ENCODE measurements around the gene C3AR1.
A peak's percentile ranks its signal among the peaks of the same experiment; 100 is the strongest.
"Not testable (repeated sequence)": the region's sequence is repeated elsewhere in the genome, so short reads cannot be mapped to it uniquely, and the experiment has no call there.

The C3AR1 gene

GRCh38 chr12:8065991-8066594, at the start of gene C3AR1:
TSS of gene C3AR1 (minus strand) at chr12:8066359. CDS start at chr12:8060185, 6,174 bp downstream.
- TF ChIP-seq POLR2A (IDR thresholded peaks at IDR 0.05; ENCODE audit: low read length) (no peak), GATA1 (IDR thresholded peaks at IDR 0.05; ENCODE audit: low read depth, low read length) (no peak)
- peak; percentile 18 to 38 for DNase-seq

GRCh38 chr12:8113117-8113516, 47.0 kb upstream of the C3AR1 start:
- DNase-seq = not testable (repeated sequence)

DNA sequence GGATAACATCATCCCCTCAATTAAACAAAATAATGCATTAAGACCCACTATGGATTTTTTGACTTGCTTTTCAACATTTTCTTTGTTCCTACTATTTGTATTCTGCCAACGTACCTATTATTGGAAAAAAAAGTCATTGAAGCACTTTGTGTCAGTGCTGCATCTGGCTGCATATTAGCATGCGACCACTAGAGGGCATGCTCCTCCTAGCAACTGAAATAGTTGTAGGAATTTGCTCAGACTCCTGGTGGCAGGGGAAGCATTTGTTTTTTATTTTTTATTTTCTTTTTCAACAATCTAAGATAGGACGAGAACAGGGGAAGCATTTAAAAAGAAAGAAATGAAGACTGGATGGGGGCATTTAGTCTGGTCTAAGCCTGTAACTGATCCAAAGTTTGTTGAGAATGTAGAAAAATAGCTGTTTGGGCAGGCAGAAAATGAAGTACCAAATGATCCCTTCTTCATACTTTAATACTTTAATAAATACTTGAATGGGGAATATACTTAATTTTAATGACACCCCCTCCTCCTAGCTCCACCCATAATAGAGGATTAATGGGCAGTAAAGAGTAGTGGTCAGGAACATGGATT, 42.7 kb upstream of the C3AR1 start:
- TF ChIP-seq GATA1 (IDR thresholded peaks at IDR 0.05; ENCODE audit: low read depth, low read length) (no peak), POLR2A (IDR thresholded peaks at IDR 0.05; ENCODE audit: low read length) (no peak)

DNA sequence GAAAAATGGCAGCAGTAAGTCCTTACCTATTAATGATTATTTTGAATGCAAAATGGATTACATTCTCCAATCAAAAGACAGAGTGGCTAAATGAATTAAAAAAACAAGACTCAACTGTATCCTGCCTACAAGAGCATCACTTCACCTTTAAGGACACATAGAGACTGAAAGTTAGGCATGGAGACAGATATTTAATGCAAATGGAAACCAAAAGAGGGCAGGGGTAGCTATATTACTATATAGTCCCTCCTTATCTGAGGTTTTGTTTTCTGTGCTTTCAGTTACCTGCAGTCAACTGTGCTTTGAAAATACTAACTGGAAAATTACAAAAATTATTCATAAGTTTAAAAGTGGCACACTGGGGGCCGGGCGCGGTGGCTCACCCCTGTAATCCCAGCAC, 33.1 kb upstream of the C3AR1 start:
- no peak for TF ChIP-seq POLR2A (IDR thresholded peaks at IDR 0.05; ENCODE audit: low read length)
- no peak for DNase-seq

More for the DNA sequence above, 42.7 kb upstream of the C3AR1 start:
- DNase-seq = peak; percentile 77 to 86

- no peak for DNase-seq
- TF ChIP-seq POLR2A (IDR thresholded peaks at IDR 0.05; ENCODE audit: low read length) = no peak
- no peak for TF ChIP-seq GATA1 (IDR thresholded peaks at IDR 0.05; ENCODE audit: low read depth, low read length)
Measured at GRCh38 chr12:8096281-8096915, 30.2 kb upstream of the C3AR1 start.

- no peak for DNase-seq
- TF ChIP-seq POLR2A (IDR thresholded peaks at IDR 0.05; ENCODE audit: low read length) = no peak
- no peak for TF ChIP-seq GATA1 (IDR thresholded peaks at IDR 0.05; ENCODE audit: low read depth, low read length)
Measured at GRCh38 chr12:8093291-8093690, 27.1 kb upstream of the C3AR1 start.

DNA sequence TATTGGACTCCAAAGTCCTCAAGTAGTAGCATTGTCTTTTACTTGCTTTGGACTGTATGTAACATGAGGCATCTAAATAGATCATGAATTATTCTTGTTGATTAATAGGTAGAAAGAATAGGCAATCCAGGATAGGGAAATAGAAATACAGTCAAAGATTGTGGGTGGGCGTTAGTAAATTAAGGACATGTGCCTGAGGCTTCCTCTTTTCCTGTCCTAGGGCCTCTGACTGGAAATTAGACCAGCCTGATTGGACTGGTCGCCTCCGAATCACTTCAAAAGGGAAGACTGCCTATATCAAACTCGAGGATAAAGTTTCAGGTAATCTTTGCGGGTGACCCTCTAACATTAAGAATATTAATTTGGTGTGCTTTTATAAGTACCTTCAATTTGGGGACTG, 23.6 kb upstream of the C3AR1 start:
- no peak for TF ChIP-seq POLR2A (IDR thresholded peaks at IDR 0.05; ENCODE audit: low read length)
- no peak for DNase-seq

DNA sequence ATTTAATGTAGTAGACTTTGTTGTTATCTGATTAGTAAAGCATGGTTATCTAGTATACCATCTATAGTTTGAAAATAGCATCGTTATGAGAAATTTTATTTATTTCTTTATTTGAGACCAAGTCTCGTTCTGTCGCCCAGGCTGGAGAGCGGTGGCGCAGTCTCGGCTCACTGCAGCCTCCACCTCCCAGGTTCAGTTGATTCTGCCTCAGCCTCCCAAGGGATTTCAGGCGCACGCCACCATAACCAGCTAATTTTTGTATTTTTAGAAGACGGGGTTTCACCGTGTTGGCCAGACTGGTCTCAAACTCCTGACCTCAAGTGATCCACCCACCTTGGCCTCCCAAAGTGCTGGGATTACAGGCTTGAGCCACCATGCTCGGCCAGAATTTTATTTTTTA, 23.1 kb upstream of the C3AR1 start:
- DNase-seq = not testable (repeated sequence)

GRCh38 chr12:8088574-8088973, 22.4 kb upstream of the C3AR1 start:
- TF ChIP-seq POLR2A (IDR thresholded peaks at IDR 0.05; ENCODE audit: low read length) (no peak), GATA1 (IDR thresholded peaks at IDR 0.05; ENCODE audit: low read depth, low read length) (no peak)
- no peak for DNase-seq

DNA sequence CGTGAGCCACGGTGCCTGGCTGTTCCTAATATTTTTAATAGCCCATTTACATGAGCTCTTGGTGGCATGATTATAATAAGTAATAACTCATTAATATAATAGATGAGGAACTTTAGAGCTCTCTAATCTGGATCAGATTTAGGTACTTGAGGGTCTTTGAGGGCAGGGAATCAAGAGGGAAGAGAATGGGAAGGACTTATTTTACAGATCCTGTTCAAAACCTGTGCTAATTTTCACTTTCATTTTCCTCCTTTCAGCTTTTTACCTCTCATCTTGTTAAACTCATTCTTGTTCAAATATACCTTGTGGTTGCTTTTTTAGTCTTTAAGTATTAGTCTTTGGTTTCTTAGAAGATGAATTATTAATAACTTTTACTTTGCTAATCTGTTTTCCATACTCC, 21.5 kb upstream of the C3AR1 start:
- TF ChIP-seq POLR2A (IDR thresholded peaks at IDR 0.05; ENCODE audit: low read length) (no peak), GATA1 (IDR thresholded peaks at IDR 0.05; ENCODE audit: low read depth, low read length) (no peak)
- no peak for DNase-seq

- not testable (repeated sequence) for DNase-seq
Measured at GRCh38 chr12:8084351-8084750, 18.2 kb upstream of the C3AR1 start.

GRCh38 chr12:8082808-8083100, 16.6 kb upstream of the C3AR1 start:
- no peak for TF ChIP-seq POLR2A (IDR thresholded peaks at IDR 0.05; ENCODE audit: low read length)
- TF ChIP-seq GATA1 (IDR thresholded peaks at IDR 0.05; ENCODE audit: low read depth, low read length) = no peak
- peak in 1 of 2 experiments; percentile 82 for DNase-seq

DNA sequence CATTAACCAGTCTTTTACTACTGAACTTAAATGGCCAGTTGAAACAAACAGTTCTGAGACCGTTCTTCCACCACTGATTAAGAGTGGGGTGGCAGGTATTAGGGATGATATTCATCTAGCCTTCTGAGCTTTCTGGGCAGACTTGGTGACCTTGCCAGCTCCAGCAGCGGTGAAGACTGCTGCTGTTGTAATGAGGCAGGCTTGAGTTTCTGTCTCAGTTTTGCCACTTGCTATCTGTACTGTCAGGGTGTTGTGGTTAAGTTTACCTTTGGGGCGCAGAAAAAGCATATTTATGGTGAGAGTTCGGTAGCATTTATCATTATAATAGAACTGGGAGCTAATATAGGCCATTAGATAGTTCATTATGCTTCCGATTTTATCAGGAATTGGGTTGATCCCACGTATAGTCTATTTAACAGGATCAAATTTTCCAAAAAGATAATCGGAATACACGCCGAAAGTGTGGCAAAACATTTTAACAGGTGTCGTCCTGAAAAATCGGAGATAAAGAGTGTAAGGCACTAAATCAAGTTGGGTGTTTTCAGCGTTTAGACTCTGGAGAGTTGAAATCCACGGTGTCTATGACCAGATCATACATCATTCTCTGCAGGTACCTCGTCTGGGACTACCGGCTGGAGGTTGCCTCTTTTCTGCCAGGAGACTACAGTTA, 15.2 kb upstream of the C3AR1 start:
- DNase-seq = peak; percentile 55 to 57
- TF ChIP-seq GATA1 (IDR thresholded peaks at IDR 0.05; ENCODE audit: low read depth, low read length) = no peak
- TF ChIP-seq POLR2A (IDR thresholded peaks at IDR 0.05; ENCODE audit: low read length) = no peak

DNA sequence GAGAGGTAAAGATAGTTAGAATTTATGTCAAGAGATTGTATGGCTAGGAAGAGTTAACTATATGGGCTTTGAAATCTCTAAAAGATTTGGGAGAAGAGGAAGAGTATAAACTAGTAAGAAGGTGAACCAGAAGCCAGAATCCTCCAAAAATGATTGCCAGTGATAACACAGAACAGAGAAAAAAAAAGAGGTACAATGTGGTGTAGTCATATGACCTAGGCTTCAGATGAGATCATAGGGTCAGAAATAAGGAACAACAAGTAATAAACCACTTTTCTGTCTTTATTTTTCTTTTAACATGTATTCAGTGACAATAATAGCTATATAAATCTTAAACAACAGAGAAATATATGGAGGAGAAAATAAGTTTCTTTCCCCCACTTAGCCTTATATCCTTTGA, 14.0 kb upstream of the C3AR1 start:
- TF ChIP-seq POLR2A (IDR thresholded peaks at IDR 0.05; ENCODE audit: low read length) = no peak
- no peak for TF ChIP-seq GATA1 (IDR thresholded peaks at IDR 0.05; ENCODE audit: low read depth, low read length)
- DNase-seq = peak in 1 of 2 experiments; percentile 11

DNA sequence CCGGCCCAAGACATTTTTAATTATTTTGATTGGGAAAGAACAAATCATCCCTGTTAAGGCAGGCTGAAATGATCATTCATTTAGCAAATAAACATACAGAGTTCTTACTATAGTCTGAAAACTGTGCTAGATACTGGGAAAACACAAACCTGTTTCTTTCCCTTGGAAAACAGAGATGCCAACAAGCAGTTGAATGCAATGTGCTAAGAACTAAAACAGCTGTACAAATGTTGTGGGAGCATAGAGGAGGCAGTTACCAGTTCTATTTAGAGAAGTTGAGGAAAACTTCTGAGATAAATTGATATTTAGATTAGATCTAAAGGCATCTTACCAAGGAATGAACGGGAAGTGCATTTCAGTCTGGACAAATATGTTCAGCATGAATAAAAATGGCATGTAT, 12.8 kb upstream of the C3AR1 start:
- DNase-seq = no peak
- TF ChIP-seq POLR2A (IDR thresholded peaks at IDR 0.05; ENCODE audit: low read length) (no peak), GATA1 (IDR thresholded peaks at IDR 0.05; ENCODE audit: low read depth, low read length) (no peak)
